ENCODE measurements around the gene GPANK1.

Gene GPANK1

DNA sequence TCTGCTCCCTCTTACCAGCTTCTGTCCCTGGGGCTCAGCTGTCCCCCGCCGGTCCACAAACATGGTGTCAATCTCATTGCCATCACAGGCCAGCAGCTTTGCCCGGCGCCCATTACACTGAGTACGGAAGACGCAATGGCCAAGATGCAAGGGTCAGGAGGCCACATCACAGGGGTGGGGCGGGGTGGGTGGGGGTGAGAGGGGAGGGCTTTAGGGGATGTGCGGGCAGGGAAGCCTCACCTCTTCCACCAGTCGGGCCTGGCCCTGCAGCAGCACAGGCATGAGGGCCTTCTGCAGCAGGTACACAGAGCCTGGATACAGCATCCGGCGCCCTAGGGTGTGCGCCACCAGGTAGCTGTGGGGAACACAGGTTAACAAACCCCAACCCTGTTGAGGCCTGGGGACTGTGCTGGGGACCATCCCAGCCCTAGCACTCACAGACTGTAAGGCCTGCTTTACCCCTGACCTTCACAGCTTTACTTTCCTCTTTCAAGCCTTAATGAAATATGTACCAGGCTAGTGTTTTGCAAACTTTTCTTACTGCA, 26.8 kb upstream of the GPANK1 start:
- DNase-seq (ENCODE audit: low read depth in 2 of 2, low spot score in 1 of 2), result no peak

DNA sequence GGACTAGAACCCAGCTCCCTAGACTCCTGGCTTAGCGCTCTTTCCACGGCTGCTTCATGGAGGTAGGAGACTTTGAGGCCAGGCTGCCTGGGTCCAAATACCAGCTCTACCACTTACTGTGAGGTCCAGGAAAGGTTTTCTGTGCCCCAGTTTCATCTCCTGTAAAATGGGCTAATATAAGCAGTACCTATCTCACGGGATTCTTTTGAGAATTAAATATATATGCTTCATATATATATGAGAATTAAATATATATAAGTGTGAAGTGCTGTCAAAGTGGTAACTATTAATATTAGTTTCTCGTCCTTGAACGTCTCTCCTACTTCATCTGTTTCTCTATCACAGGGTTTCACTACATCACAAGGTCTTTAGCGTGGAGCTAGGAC, 26.3 kb upstream of the GPANK1 start:
- DNase-seq (ENCODE audit: low read depth in 2 of 2, low spot score in 1 of 2), result no peak

DNA sequence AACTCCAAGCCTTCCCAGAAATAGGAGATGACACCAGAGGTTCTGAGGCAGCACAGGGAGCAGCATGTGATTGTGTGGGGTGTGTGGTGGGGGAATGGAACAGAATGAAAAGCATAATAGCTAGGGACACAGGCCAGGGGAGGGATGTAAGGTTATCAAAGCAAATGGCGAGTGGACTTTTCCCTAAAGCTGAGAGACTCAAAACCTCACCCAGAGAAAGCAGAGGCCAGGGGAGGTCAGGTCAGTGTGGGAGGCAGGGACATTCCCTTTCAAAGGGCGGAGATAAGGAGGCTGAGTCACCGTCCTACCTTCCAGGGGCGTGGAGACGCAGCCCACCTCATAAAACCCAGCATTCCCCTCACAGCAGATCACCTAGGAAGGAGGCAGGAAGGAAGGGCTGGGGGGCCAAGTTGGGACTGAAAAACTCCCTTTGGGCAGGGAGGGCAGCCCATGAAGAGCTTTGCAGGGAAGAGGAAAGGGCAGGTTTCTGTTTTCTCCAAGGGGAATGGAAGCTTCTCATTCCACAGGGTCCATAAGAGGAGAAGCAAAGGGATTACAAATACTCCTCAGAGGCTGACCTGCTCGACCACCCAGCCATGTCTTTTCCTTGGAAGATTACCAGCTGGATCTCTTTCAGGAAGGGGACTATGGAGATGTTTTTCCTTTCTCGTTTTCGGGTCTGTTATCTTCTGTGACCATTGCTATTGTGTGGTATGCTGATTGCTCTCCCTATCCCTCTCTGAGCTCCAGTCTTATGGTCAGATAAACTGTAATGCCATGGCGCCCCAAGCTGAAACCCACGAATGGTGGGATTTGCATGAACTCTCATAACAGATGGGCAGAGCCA, 25.7 kb upstream of the GPANK1 start:
- no peak for DNase-seq (ENCODE audit: low read depth in 2 of 2, low spot score in 1 of 2)

DNA sequence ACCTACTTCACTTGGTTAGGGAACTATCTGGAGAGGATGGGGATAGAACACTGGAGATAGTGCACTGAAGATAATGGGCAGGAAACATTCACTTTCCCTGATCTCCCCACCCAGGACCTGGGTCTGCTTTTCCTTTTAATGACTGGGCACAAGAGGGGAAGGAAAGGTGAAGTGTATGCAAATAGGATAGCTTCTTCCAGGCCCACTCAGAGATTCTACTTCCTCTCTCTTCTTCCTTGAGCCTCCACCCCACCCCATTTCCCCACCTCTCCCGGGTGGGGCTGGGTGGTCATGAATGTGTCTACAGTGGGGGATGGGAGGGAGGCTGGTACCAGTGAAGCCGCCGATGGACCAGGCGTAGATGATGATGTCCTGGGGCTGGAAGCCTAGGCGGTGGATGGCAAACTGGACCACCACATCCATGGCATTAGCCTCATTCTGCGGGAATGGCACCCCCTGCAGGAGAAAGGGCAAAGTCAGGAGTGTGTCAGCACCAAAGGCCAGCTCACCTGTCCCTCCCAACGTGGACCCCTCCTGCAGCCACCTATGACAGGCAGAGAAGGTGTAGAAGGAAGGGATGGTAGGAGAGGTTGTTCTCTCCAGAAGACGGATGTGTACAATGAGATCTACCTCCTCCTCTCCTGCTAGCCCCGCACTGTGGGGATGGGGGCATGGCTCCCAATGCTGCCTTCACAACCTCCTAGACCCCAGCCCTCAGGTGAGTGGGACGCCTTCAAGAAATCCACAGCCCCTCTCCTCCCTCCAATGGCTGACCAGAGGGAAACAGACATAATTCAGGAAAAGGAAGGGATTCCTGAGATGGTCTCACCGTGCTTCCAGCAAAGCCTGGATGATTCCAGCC, 24.7 kb upstream of the GPANK1 start:
- no peak for DNase-seq (ENCODE audit: low read depth in 2 of 2, low spot score in 1 of 2)

DNA sequence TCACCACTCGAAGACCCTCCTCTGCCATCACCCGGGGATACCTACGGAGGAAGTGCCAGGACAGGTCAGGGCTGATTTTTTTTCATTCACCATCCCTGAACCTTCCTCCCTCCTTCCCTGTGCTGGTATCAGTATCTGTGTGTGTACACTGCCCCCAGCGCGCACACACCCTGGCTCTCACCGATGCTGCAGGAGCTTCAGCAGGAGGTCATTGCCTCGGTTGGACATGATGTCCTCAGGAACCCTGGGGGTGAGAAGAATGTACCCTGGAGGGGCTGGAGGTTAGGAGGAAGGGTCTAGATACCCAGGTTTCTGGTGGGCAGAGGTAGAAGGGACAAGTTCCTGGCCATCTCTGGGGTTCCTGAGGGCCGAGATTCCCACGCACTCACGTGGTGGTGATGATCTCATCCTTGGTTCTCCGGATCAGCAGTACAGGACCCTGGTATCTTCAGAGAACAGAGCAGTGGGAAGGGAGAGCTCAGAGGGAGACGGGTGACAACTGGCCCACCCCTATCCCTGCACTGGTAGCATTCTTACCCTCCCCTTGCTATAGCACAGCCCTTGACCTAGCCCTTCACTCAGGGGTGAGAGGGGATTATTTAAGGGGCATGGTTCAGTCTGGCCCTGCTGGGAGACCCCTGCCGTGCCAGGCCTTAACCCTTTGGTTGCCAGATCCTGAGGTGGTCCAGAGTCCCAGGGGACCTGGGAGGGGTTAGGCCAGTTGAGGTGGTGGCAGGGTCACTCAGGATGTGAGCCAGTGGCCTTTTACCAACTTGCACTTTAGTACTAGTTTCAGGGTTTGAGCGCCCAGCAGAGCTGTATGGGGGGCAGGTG, 23.3 kb upstream of the GPANK1 start:
- DNase-seq (ENCODE audit: low read depth in 2 of 2, low spot score in 1 of 2), result no peak

DNA sequence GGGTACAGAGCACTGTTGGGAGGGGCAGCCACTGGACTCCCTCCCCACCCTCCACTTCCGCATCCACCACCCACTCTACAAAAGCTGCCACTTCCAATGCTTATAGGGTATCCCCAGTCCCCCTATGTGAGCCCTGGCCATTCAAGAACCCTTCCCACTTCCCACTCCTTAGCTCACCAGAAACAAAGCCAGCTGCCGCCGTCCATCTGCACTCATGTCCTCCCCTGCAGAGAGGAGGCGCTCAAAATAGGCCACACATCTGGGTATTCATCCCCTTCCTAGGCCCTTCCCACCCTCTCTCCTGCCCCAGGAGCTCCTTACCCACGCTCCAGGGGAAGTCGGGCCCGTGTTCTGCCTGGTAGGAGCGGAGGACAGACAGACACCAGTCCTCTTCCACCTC, 22.5 kb upstream of the GPANK1 start:
- no peak for DNase-seq (ENCODE audit: low read depth in 2 of 2, low spot score in 1 of 2)

DNA sequence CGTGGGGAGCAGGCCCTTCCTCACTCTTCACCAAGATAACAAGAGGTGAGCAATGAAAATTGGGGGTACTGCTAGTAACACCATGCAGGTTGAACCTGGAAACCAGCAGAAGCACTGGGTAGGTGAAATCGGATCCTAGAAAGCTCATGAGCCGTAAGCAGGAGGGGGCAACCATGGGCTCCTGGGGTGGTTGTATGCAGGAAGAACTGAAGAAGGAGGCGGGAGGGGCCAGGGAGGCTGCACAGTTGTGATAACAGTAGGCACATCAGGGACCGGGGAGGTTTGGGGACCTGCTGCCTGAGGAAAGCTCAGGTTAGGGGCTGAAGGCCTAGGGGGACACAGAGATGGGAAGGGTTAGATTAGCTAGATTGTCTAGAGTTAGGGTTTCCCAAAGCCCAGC, 21.7 kb upstream of the GPANK1 start:
- DNase-seq (ENCODE audit: low read depth in 2 of 2, low spot score in 1 of 2), result no peak

DNA sequence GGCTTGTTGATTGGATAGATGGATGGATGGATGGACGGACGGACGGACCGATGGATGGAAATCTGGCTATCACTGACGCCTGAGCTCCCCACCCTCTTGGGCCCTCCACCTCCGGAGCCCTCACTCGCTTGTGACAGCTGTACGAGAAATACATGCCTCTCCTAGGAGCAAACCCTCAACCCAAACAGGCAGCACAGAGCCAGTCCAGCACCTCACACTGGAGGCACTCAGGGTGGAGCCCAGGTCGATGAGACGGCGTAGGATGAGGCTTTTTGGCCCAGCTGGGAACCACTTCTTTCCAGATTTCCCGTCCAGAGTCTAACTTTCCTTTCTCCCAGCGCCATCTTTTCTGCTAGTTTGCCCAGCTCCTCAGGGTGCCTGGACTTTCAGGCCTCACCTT, 18.8 kb upstream of the GPANK1 start:
- no peak for DNase-seq (ENCODE audit: low read depth in 2 of 2, low spot score in 1 of 2)

DNA sequence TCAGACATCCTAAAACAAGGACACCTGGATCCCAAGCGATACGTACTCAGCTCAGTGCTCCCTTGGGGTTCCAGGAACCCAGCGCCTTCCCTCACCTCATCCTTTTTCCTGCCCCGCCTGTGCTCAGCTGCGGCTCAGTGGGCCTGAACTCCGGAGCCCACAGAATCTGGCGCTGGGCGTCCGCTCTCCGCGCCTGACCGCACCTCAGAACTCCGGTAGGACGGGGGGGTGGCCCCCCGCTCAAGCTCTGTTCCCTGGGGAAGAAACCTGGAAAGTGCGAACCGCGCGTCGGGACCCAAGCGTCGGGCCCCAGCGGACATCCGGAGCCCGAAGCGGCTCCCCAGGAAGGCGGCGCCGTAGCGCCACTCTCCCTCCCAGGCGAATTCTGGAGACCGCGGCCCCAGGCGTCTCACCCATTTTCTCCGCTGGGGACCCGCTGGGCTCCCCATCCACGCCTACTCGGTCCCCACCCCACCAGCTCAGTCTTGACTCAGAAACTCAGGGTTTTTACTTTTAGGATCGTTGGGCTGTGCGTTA, 16.4 kb upstream of the GPANK1 start:
- DNase-seq (ENCODE audit: low read depth in 2 of 2, low spot score in 1 of 2), result no peak

DNA sequence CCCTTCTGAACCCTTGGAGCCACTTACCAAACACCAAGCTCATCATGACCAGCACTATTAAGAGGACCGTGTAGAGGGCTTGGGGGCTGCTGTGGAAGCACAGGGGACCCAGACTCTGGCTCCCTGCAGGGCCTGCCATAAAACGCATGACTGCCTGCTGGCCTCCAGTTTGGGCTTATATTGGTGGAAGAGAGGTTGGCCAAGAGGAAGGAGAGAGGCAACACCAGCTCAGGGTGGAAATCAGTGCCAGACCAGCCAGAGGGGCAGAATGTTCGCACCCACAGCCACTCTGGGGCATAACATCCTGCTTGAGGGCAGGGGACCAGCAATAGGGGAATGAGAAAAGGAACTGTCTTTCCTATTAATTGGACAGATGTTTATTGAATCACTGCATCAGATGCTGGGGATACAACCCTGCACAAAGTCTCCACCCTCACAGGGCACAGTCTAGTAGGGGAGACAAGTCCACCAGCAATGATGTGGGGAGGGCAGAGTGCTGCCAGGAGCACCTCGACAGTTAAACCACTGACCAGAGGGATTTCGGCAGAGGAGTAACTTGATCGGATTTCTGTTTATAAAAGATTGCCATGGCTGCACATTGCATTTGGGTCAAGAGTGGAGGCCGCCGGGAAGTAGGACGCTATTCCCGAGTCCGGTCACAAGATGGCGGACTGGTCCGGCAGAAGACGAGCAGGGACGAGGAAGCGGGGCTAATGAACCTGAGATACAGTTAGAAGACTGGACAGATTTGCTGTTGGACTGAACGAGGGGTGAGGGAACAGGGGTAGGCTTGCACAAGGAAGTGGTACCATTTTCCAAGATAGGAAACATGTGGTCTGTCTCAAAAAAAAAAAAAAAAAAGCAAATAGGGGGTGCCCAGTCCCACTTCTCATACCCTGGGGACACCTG, 15.7 kb upstream of the GPANK1 start, which contains the start of gene LY6G5C:
TSS of gene LY6G5C (minus strand) at position 842 of the 909 bp plus-strand sequence. CDS start at position 148, 694 bp downstream.
- DNase-seq (ENCODE audit: low read depth in 2 of 2, low spot score in 1 of 2), result peak in 1 of 2 donors; percentile 28

DNA sequence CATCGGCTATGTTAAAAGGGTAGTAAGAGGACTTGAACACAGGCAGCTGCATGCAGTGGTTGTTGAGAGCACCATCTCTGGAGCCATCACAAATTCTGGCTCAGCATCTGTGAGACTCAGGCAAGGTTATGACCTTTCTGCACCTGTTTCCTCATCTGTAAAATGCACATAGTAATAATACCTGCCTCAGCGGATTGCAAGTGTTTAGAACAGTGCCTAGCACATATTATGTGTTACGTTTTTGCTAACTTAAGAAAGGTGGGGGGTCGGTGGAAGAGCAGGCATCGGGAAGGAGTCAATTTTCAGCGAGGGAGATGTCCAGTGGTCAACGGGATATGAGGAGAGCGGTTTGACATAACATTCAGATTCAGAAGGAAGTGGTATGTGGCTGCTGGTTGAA, 13.2 kb upstream of the GPANK1 start:
- DNase-seq (ENCODE audit: low read depth in 2 of 2, low spot score in 1 of 2), result no peak

DNA sequence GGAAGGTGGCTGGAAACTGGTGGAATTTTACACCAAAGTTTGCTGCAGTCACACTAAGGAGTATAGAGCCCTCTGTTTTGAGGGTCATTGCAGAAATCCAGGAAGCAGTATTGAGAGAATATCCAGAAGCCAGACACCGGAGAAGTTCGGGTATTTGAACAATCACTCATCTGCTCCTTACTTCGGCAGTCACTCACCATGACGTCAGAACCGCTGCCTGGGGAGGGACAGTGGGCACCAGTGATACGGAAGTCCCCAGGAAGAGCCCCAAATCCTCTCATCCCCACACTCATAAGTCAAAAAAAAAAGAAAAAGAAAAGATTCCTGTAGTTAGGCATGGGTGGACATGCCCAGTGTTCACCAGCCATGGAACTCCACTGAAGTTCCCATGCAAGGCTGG, 12.1 kb upstream of the GPANK1 start:
- no peak for DNase-seq (ENCODE audit: low read depth in 2 of 2, low spot score in 1 of 2)

DNA sequence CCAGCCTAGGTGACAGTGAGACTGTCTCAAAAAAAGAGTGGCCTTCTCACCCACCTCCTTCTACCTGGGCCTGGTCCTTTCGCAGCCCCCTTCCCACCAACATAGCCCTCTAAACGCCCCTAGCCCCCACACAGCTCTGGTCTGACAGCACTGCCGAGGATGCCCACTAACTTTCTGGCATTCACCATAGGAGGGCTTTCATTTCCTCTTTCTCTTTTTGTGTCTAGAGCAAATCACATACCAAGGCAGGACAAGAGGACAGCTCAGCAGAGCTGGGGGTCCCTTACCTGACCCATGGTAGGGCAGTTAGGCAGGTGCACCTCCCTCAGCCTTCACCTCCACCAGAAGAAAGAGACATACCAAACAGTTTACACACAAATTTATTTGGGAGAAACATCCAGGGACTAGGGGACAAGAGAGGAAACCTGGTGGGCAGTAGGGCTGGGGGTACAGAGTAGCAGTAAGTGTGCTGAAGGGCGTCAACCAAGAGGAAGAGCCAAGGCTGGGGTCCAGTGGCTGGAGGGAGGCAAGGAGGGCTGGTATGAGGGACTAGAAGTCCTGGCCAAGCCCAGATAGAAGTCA, 11.6 kb upstream of the GPANK1 start:
- no peak for DNase-seq (ENCODE audit: low read depth in 2 of 2, low spot score in 1 of 2)

DNA sequence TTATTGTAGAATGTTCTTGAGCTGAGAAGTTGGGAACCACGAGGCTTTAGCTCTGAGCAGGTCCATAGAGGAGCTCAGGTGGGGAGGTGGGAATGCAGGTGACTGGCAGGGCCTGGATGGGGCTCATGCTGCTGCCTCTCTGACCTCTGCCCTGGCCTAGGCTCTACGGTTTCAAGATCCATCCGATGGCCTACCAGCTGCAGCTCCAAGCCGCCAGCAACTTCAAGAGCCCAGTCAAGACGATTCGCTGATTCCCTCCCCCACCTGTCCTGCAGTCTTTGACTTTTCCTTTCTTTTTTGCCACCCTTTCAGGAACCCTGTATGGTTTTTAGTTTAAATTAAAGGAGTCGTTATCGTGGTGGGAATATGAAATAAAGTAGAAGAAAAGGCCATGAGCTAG, 4.9 kb upstream of the GPANK1 start, which contains the start of gene LY6G5B:
TSS of gene LY6G5B (plus strand) at position 301 of the 400 bp plus-strand sequence. CDS start 975 bp downstream, outside the sequence.
- no peak for DNase-seq (ENCODE audit: low read depth in 2 of 2, low spot score in 1 of 2)

DNA sequence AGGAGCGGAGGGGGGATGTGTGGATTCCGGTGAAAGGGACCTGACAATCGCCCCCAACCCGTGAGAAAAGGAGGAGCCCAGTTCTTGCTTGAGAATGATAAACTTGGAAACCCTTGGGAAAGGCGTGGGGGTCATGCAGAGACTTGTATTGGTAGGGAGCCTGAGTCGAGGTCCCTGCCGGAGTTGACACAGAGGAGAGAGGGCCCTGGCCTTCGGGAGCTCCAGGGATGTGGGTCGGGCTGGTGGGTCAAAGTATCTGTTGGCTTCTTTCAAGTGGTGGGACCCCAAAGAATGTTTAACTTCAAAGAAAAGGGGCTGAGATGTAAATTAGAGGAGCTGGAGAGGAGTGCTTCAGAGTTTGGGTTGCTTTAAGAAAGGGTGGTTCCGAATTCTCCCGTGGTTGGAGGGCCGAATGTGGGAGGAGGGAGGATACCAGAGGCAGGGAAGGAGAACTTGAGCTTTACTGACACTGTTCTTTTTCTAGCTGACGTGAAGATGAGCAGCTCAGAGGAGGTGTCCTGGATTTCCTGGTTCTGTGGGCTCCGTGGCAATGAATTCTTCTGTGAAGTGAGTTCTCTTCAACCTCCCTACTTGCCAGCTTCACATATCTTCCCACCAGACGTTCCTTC, 1.7 kb upstream of the GPANK1 start:
- DNase-seq (ENCODE audit: low read depth in 2 of 2, low spot score in 1 of 2), result no peak

DNA sequence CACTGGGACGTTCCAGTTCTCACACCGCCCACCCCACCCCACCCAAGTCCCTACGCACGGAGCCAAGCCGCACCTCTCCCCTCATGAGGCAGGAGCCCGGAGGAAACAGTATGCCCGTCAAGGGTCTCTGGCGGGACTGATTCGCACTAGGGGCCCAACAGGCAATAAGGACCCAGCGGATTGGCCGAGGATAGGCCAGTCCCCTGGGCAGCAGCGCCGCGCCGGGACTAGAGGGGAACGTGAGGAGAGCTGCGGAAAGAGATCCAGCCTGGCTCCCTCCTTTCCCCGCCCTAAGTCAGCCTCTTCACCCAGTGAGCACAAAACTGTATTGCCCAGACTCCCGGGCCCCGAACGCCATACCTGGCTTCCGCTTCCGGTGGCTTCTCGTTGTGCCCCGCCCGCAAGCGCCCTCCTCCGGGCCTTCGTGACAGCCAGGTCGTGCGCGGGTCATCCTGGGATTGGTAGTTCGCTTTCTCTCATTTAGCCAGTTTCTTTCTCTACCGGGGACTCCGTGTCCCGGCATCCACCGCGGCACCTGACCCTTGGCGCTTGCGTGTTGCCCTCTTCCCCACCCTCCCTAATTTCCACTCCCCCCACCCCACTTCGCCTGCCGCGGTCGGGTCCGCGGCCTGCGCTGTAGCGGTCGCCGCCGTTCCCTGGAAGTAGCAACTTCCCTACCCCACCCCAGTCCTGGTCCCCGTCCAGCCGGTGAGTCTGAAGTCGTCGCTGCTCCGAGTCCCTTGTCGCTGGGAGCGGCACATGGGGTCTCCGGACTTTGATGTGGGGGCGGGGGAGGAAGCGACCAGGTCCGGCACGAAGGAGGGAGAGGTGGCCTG, 922 bp upstream of the GPANK1 start, which contains the start of gene CSNK2B:
TSS of gene CSNK2B (plus strand) at position 580 of the 836 bp plus-strand sequence. CDS start 752 bp downstream, outside the sequence.
- peak; percentile 95 to 98 for DNase-seq (ENCODE audit: low read depth in 2 of 2, low spot score in 1 of 2)

DNA sequence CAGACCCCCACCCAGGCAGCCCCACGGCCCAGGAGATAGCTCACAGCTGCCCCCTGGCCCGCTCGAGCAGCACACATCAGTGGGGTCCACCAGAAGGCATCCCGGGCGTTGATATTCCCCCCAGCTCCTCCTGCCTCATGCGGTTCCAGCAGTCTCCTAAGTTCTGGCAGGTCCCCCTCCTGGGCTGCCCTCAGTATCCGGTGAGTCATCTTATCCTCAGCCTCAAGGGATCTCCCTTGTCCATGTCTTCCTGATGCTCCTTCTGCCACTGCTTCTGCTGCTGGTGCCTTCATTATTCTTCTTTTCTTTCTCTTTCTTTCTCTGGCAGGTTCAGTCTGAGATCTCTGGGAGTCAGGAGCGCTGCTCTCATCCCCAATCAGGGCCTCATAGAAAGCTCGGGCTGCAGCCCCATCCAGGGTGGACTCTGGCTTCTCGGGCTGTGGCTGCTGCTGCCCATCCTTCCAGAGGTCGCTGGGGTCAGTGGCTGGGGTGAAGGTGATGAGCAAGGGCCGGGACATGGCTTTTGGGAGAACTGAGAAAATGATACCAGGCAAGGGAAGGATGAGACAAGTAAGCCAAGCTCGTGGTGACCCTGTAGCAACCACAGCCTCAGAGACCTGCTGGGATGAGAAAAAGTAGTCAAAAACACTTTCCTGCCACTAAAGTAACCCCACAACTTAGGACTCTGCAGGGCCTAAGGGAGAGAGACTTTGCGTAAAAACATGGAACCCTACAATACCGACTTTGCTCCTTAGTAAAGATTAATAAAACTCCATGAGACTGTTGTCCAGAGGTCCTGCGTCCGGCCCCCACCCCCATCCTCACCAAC, 622 bp downstream of the GPANK1 start:
- no peak for DNase-seq (ENCODE audit: low read depth in 2 of 2, low spot score in 1 of 2)
